B cell (primary cell): Measurements from ENCODE around the gene C15orf40. TPM values are rescaled to one million over a fixed set of nuclear protein-coding genes. Genes with fewer than 3 reads are reported as not detected.

Experiments
- ATAC-seq: fragments of 200-7000 bp; cut with Tn5 transposase; one replicate; pipeline ENCODE4 v1.10.0; 2021; ENCODE audit warnings: low read depth, mild to moderate bottlenecking, moderate number of reproducible peaks, moderate library complexity
- CTCF ChIA-PET: fragments of 350-600 bp; sonication (Branson Sonifier 250); formaldehyde crosslinking; loops from one replicate; lab custom pipeline; 2021; ENCODE audit warnings: antibody characterized with exemption, inconsistent platforms; lab: Charles Lee
- POLR2A ChIA-PET: fragments of 350-600 bp; sonication (Branson Sonifier 250); formaldehyde crosslinking; loops from one replicate; lab custom pipeline; 2021; ENCODE audit warnings: antibody characterized with exemption; lab: Charles Lee
- DNase-seq: peaks from one replicate; pipeline ENCODE4 v3.0.0; 2013
- H2AFZ ChIP-seq: 2 replicates; pipeline ENCODE4 v1.6.1; 2012; ENCODE audit warnings: mild to moderate bottlenecking, low read depth, low read length; ENCODE audit not compliant: insufficient read depth, poor library complexity, severe bottlenecking
- H3K27ac ChIP-seq, 2 donors: 1 replicate in 1 of 2; 2 replicates in 1 of 2; pipeline ENCODE4 v1.5.1; 2012 to 2013; ENCODE audit warnings: low read length in 2 of 2, mild to moderate bottlenecking in 2 of 2, moderate library complexity in 1 of 2
- H3K27me3 ChIP-seq, 4 experiments: fragments of 200-600 bp in 1 of 4; sonication (generic) in 1 of 4; replicated peaks in 1 of 4; 1 replicate in 2 of 4; 2 replicates in 2 of 4; pipeline versions ENCODE4 v1.6.1 to v1.7.0; 2013 to 2016; ENCODE audit warnings: low read length in 3 of 4, mild to moderate bottlenecking in 2 of 4, mixed read lengths in 1 of 4, moderate library complexity in 1 of 4; ENCODE audit not compliant: insufficient read depth in 4 of 4, control insufficient read depth in 3 of 4; ENCODE audit errors: control extremely low read depth in 1 of 4
- H3K36me3 ChIP-seq, 2 experiments: replicated peaks in 1 of 2; 1 replicate in 1 of 2; 2 replicates in 1 of 2; pipeline versions ENCODE4 v1.6.1 to v1.7.1; 2013; ENCODE audit warnings: low read length in 1 of 2; ENCODE audit not compliant: insufficient read depth in 2 of 2, control insufficient read depth in 1 of 2; ENCODE audit errors: control extremely low read depth in 1 of 2, extremely low read depth in 1 of 2
- H3K4me1 ChIP-seq, 2 donors: fragments of 200-600 bp in 1 of 2; sonication (generic) in 1 of 2; 1 replicate in 1 of 2; 2 replicates in 1 of 2; pipeline versions ENCODE4 v1.5.1 to v1.6.1; 2013 to 2017; ENCODE audit warnings: low read length in 2 of 2; ENCODE audit not compliant: control insufficient read depth in 2 of 2, insufficient read depth in 2 of 2
- H3K4me2 ChIP-seq: replicated peaks from 2 replicates; pipeline ENCODE3; 2012; ENCODE audit warnings: mild to moderate bottlenecking, low read depth, low read length; ENCODE audit not compliant: poor library complexity, severe bottlenecking
- H3K4me3 ChIP-seq, 5 experiments: fragments of 200-600 bp in 1 of 5; sonication (generic) in 1 of 5; 1 replicate in 3 of 5; 2 replicates in 2 of 5; pipeline versions ENCODE4 v1.5.1 to v1.7.0; 2011 to 2016; ENCODE audit warnings: low read length in 4 of 5, mild to moderate bottlenecking in 4 of 5, low read depth in 2 of 5, control low read depth in 1 of 5, moderate library complexity in 1 of 5; ENCODE audit not compliant: insufficient read depth in 1 of 5; ENCODE audit errors: control extremely low read depth in 1 of 5, extremely low read depth in 1 of 5
- H3K79me2 ChIP-seq: fragments of 200-600 bp; sonication (generic); one replicate; pipeline ENCODE4 v1.6.0; 2016; ENCODE audit warnings: low read length; ENCODE audit not compliant: control insufficient read depth, insufficient read depth
- H3K9ac ChIP-seq: fragments of 200-600 bp; sonication (generic); 2 replicates; pipeline ENCODE4 v1.6.1; 2017; ENCODE audit warnings: mild to moderate bottlenecking, low read length, moderate library complexity
- H3K9me3 ChIP-seq, 3 donors: one replicate each; pipeline versions ENCODE4 v1.6.1 to v1.7.1; 2013; ENCODE audit warnings: low read length in 2 of 3; ENCODE audit not compliant: control insufficient read depth in 2 of 3, insufficient read depth in 1 of 3; ENCODE audit errors: control extremely low read depth in 1 of 3
- H4K20me1 ChIP-seq: 2 replicates; pipeline ENCODE4 v1.6.0; 2012; ENCODE audit warnings: mild to moderate bottlenecking, low read length; ENCODE audit not compliant: insufficient read depth, control insufficient read depth, poor library complexity, severe bottlenecking
- H3K27ac Mint-ChIP-seq: one replicate; pipeline ENCODE4 v1.8.0; 2021; ENCODE audit warnings: mixed read lengths
- H3K27me3 Mint-ChIP-seq: one replicate; pipeline ENCODE4 v1.8.0; 2021; ENCODE audit warnings: mixed read lengths
- H3K4me1 Mint-ChIP-seq: one replicate; pipeline ENCODE4 v1.8.0; 2021; ENCODE audit warnings: mixed read lengths
- H3K4me3 Mint-ChIP-seq: one replicate; pipeline ENCODE4 v1.8.0; 2021; ENCODE audit warnings: mixed read lengths
- H3K9me3 Mint-ChIP-seq: one replicate; pipeline ENCODE4 v1.8.0; 2022; ENCODE audit warnings: mixed read lengths; ENCODE audit not compliant: insufficient read depth
- EZH2 ChIP-seq: IDR thresholded peaks from 2 replicates; pipeline ENCODE4 v1.6.1; 2012; ENCODE audit warnings: borderline replicate concordance, low read depth, mild to moderate bottlenecking, moderate library complexity, low read length; ENCODE audit not compliant: insufficient read depth, poor library complexity, severe bottlenecking
- WGBS: methylation state at CpG from one replicate; pipeline ENCODE4 v1.1.5; 2013; ENCODE audit warnings: missing lambda C conversion rate; ENCODE audit not compliant: insufficient coverage; 5-methylcytosine and 5-hydroxymethylcytosine counted together
- intact Hi-C: fragments of 100-400 bp; cut with micrococcal nuclease; formaldehyde crosslinking; loops from one replicate; pipeline ENCODE4 v1.10.0; 2022
- polyA plus RNA-seq: library from polyadenylated mRNA; depleted of rRNA; stranded (reverse); fragments of >200 nt; gene quantifications from 2 replicates; pipeline ENCODE4 v1.2.3, GENCODE V29; 2012
- total RNA-seq, 2 donors: library from RNA; stranded (reverse); fragments of 120-200 nt in 1 of 2; gene quantifications; 1 replicate in 1 of 2; 2 replicates in 1 of 2; pipeline versions ENCODE4 v1.2.3 to v1.2.4, GENCODE V29; 2013 to 2022
- TF ChIP-seq, protein P1 (sequence below): fragments of 200-600 bp; IDR thresholded peaks from one replicate; pipeline ENCODE4 v1.8.0; 2022; ENCODE audit warnings: antibody characterized with exemption, mild to moderate bottlenecking

C15orf40 gene
- total and polyA plus RNA-seq, 2 donors (not counting 1 experiment from before 2014, with no cell fraction given), result 24.0 to 40.7 TPM

DNA sequence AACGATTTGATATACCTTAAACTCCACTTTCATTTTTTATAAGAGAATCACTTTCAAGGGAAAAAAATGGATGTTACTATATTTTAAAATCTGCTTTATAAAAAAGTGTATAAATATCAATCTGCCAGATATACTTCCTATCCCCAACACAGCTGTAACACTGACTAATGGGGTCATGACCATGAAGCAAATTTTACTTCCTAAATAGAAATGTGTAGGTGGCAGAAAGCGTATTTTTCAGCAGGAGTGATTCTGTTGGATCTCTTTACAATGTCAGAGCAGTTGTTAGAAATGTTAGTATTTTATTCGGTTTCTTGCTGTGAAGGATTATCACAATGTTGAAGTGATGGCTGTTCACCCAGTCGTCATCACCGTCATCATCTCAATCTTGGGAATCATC is 5.5 kb upstream of the C15orf40 start:
- POLR2A ChIA-PET, result no interaction called here
- peak overlapping the region in 1 of 2 donors; percentile 24 for H3K27ac ChIP-seq
- ATAC-seq (no peak), DNase-seq (no peak)
- no peak overlapping the region for H3K9ac ChIP-seq
- 80% methylated on average over 1 of the region's 5 CpGs for WGBS
- no peak overlapping the region for H2AFZ ChIP-seq
- Mint-ChIP-seq H3K4me1 (peaks cover 25% of the 10 kb centered on the region), H3K27ac (no peak overlapping the region), H3K4me3 (no peak overlapping the region), H3K27me3 (no peaks in the 10 kb centered on the region), H3K9me3 (no peaks in the 10 kb centered on the region)
- no peaks in the 10 kb centered on the region for H4K20me1 ChIP-seq
- H3K4me1 ChIP-seq, result peaks cover 9 to 11% of the 10 kb centered on the region in 2 donors
- no peak overlapping the region for H3K4me2 ChIP-seq
- no peaks in the 10 kb centered on the region for H3K9me3 ChIP-seq
- intact Hi-C loops, result no loop called here
- H3K79me2 ChIP-seq, result peaks cover 10% of the 10 kb centered on the region
- CTCF ChIA-PET, result interaction anchor here (1.6 kb wide), 1 partner anchor 17 kb away, joined by 6 read pairs; no protein-coding TSS in a partner anchor
- no peak for TF ChIP-seq EZH2
- TF ChIP-seq, protein P1, sequence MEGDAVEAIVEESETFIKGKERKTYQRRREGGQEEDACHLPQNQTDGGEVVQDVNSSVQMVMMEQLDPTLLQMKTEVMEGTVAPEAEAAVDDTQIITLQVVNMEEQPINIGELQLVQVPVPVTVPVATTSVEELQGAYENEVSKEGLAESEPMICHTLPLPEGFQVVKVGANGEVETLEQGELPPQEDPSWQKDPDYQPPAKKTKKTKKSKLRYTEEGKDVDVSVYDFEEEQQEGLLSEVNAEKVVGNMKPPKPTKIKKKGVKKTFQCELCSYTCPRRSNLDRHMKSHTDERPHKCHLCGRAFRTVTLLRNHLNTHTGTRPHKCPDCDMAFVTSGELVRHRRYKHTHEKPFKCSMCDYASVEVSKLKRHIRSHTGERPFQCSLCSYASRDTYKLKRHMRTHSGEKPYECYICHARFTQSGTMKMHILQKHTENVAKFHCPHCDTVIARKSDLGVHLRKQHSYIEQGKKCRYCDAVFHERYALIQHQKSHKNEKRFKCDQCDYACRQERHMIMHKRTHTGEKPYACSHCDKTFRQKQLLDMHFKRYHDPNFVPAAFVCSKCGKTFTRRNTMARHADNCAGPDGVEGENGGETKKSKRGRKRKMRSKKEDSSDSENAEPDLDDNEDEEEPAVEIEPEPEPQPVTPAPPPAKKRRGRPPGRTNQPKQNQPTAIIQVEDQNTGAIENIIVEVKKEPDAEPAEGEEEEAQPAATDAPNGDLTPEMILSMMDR, result no peak
- H3K4me3 ChIP-seq, result no peak overlapping the region
- no peaks in the 10 kb centered on the region for H3K27me3 ChIP-seq
- H3K36me3 ChIP-seq, result peaks cover 8 to 34% of the 10 kb centered on the region in 2 experiments

DNA sequence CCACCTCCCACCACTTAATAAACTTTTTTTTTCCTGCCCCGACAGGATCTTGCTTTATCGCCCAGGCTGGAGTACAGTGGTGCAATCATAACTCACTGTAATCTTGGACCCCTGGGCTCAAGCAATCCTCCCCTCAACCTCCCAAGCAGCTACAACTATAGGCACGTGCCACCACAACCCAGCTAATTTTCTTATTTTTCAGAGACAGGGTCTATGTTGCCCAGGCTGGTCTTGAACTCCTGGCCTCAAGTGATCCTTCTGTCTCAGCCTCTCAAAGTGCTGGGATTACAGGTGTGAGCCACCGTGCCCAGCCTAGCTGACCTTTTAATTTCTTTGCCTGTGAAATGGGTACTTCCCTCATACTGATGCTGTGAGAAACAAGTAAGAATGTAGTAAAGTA is 3.9 kb upstream of the C15orf40 start:
- TF ChIP-seq, protein P1, result no peak
- TF ChIP-seq EZH2, result no peak
- H3K79me2 ChIP-seq, result peaks cover 15% of the 10 kb centered on the region
- peaks cover 39% of the 10 kb centered on the region for H3K4me1 Mint-ChIP-seq
- 100% methylated on average over 3 of the region's 4 CpGs for WGBS
- peaks cover 7 to 22% of the 10 kb centered on the region in 2 experiments for H3K36me3 ChIP-seq
- H3K27me3 Mint-ChIP-seq, result no peaks in the 10 kb centered on the region
- no peaks in the 10 kb centered on the region for H3K9me3 Mint-ChIP-seq
- H2AFZ ChIP-seq, result no peak overlapping the region
- ChIA-PET POLR2A (no interaction called here), CTCF (no interaction called here)
- H3K9ac ChIP-seq, result no peak overlapping the region
- peak overlapping the region in 1 of 2 donors; percentile 43 for H3K27ac ChIP-seq
- peaks cover 18 to 19% of the 10 kb centered on the region in 2 donors for H3K4me1 ChIP-seq
- H4K20me1 ChIP-seq, result peaks cover 10% of the 10 kb centered on the region
- no peak overlapping the region for H3K4me3 ChIP-seq
- H3K27me3 ChIP-seq, result no peaks in the 10 kb centered on the region
- intact Hi-C loops, result no loop called here
- no peaks in the 10 kb centered on the region for H3K9me3 ChIP-seq
- H3K4me2 ChIP-seq, result no peak overlapping the region
- DNase-seq (no peak), ATAC-seq (no peak)
- H3K4me3 Mint-ChIP-seq, result no peak overlapping the region
- H3K27ac Mint-ChIP-seq, result no peak overlapping the region
